Measurements from ENCODE around the gene NTM.
A peak's percentile ranks its signal among the peaks of the same experiment; 100 is the strongest.

NTM gene

GRCh38 chr11:132263241-132263640 is 892.8 kb downstream of the NTM start:
- DNase-seq (ENCODE audit: low read depth): no peak
- TF ChIP-seq CTCF (IDR thresholded peaks at IDR 0.05; ENCODE audit: control insufficient read depth, extremely low read depth, insufficient read depth): no peak
- H3K4me3 ChIP-seq (ENCODE audit: low read depth, low read length): no peak overlapping the region

GRCh38 chr11:132263875-132264274 is 893.5 kb downstream of the NTM start:
- TF ChIP-seq CTCF (IDR thresholded peaks at IDR 0.05; ENCODE audit: control insufficient read depth, extremely low read depth, insufficient read depth): no peak
- DNase-seq (ENCODE audit: low read depth): no peak
- no peak overlapping the region for H3K4me3 ChIP-seq (ENCODE audit: low read depth, low read length)

GRCh38 chr11:132264616-132265015 is 894.2 kb downstream of the NTM start:
- no peak overlapping the region for H3K4me3 ChIP-seq (ENCODE audit: low read depth, low read length)
- TF ChIP-seq CTCF (IDR thresholded peaks at IDR 0.05; ENCODE audit: control insufficient read depth, extremely low read depth, insufficient read depth): no peak
- DNase-seq (ENCODE audit: low read depth): no peak

- H3K4me3 ChIP-seq (ENCODE audit: low read depth, low read length): no peak overlapping the region
- peak; percentile 47 for TF ChIP-seq CTCF (IDR thresholded peaks at IDR 0.05; ENCODE audit: control insufficient read depth, extremely low read depth, insufficient read depth)
- no peak for DNase-seq (ENCODE audit: low read depth)
Observed at GRCh38 chr11:132278801-132279574, 908.6 kb downstream of the NTM start.

- TF ChIP-seq CTCF (IDR thresholded peaks at IDR 0.05; ENCODE audit: control insufficient read depth, extremely low read depth, insufficient read depth): no peak
- H3K4me3 ChIP-seq (ENCODE audit: low read depth, low read length): no peak overlapping the region
- no peak for DNase-seq (ENCODE audit: low read depth)
Observed at GRCh38 chr11:132284048-132284447, 913.6 kb downstream of the NTM start.

GRCh38 chr11:132284611-132285010 is 914.2 kb downstream of the NTM start:
- no peak for DNase-seq (ENCODE audit: low read depth)
- no peak overlapping the region for H3K4me3 ChIP-seq (ENCODE audit: low read depth, low read length)
- TF ChIP-seq CTCF (IDR thresholded peaks at IDR 0.05; ENCODE audit: control insufficient read depth, extremely low read depth, insufficient read depth): no peak

GRCh38 chr11:132285631-132286030 is 915.2 kb downstream of the NTM start:
- no peak overlapping the region for H3K4me3 ChIP-seq (ENCODE audit: low read depth, low read length)
- no peak for TF ChIP-seq CTCF (IDR thresholded peaks at IDR 0.05; ENCODE audit: control insufficient read depth, extremely low read depth, insufficient read depth)
- no peak for DNase-seq (ENCODE audit: low read depth)
